Stimulated activated CD8-positive, alpha-beta memory T cell treated with anti-CD3 and anti-CD28 coated beads, Interleukin-12 subunit alpha, Interleukin-12 subunit beta, amount 100 ng/mL, for 24 hours (primary cell): ENCODE results near the gene TUBB.
"Not testable (repeated sequence)": the region's sequence is repeated elsewhere in the genome, so short reads cannot be mapped to it uniquely, and the experiment has no call there.

Experiments used
- DNase-seq: peaks from one replicate; pipeline ENCODE4 v3.0.0-alpha.2; 2020; ENCODE audit errors: extremely low read depth

The TUBB gene

GRCh38 chr6:30760549-30760948 lies 40.4 kb downstream of the TUBB start:
- no peak for DNase-seq

GRCh38 chr6:30761791-30762429 lies 41.8 kb downstream of the TUBB start:
- DNase-seq: no peak

- DNase-seq: no peak
These were observed 43.0 kb downstream of the TUBB start for GRCh38 chr6:30763155-30763617.

GRCh38 chr6:30763618-30764489 lies 43.7 kb downstream of the TUBB start:
- no peak for DNase-seq

- DNase-seq: not testable (repeated sequence)
These were observed 44.4 kb downstream of the TUBB start for GRCh38 chr6:30764490-30765043.

GRCh38 chr6:30765495-30765894 lies 45.3 kb downstream of the TUBB start:
- DNase-seq: not testable (repeated sequence)

- DNase-seq: no peak
These were observed 46.5 kb downstream of the TUBB start for GRCh38 chr6:30766461-30767157.

- DNase-seq: no peak
These were observed 47.2 kb downstream of the TUBB start for GRCh38 chr6:30767158-30767943.

GRCh38 chr6:30767944-30768301 lies 47.8 kb downstream of the TUBB start:
- DNase-seq: no peak

GRCh38 chr6:30768634-30769087 lies 48.5 kb downstream of the TUBB start:
- no peak for DNase-seq

GRCh38 chr6:30769088-30769852 lies 49.1 kb downstream of the TUBB start:
- DNase-seq: peak; percentile 53

GRCh38 chr6:30769853-30770524 lies 49.8 kb downstream of the TUBB start:
- DNase-seq: no peak

- DNase-seq: no peak
These were observed 50.4 kb downstream of the TUBB start for GRCh38 chr6:30770592-30770991.

- DNase-seq: no peak
These were observed 54.5 kb downstream of the TUBB start for GRCh38 chr6:30774701-30775100.
